KMS-11 (cell line): Measurements from ENCODE around the gene ERAL1.
"Not testable (repeated sequence)": the region's sequence is repeated elsewhere in the genome, so short reads cannot be mapped to it uniquely, and the experiment has no call there.

Source experiments
- H2AFZ ChIP-seq: fragments of 200-600 bp; sonication (generic); 2 replicates; pipeline ENCODE4 v1.6.1; 2016; ENCODE audit warnings: antibody characterized with exemption, mixed run types, low read depth
- H3K27ac ChIP-seq: fragments of 200-600 bp; sonication (generic); 2 replicates; pipeline ENCODE4 v1.6.1; 2016; ENCODE audit warnings: mild to moderate bottlenecking, mixed run types
- H3K27me3 ChIP-seq: fragments of 200-600 bp; sonication (generic); 2 replicates; pipeline ENCODE4 v1.6.1; 2017; ENCODE audit warnings: mild to moderate bottlenecking, low read depth, mixed run types, moderate library complexity; ENCODE audit not compliant: insufficient read depth
- H3K36me3 ChIP-seq: fragments of 200-600 bp; sonication (generic); 2 replicates; pipeline ENCODE4 v1.6.1; 2017; ENCODE audit warnings: mild to moderate bottlenecking, mixed run types; ENCODE audit not compliant: insufficient read depth
- H3K4me1 ChIP-seq: fragments of 200-600 bp; sonication (generic); 2 replicates; pipeline ENCODE4 v1.6.1; 2016; ENCODE audit warnings: mild to moderate bottlenecking, low read depth, mixed run types; ENCODE audit not compliant: poor library complexity, severe bottlenecking
- H3K4me2 ChIP-seq: fragments of 200-600 bp; sonication (generic); 2 replicates; pipeline ENCODE4 v1.7.0; 2016; ENCODE audit warnings: mild to moderate bottlenecking, mixed run types
- H3K4me3 ChIP-seq: fragments of 200-600 bp; sonication (generic); IDR thresholded peaks from 2 replicates; pipeline ENCODE4 v1.6.1; 2017; ENCODE audit warnings: low read depth, low read length, mixed read lengths; ENCODE audit not compliant: insufficient read depth
- H3K79me2 ChIP-seq: fragments of 200-600 bp; sonication (generic); 2 replicates; pipeline ENCODE4 v1.6.1; 2016; ENCODE audit warnings: low read depth, mixed run types; ENCODE audit not compliant: insufficient read depth
- H3K9ac ChIP-seq: fragments of 200-600 bp; sonication (generic); 2 replicates; pipeline ENCODE4 v1.6.1; 2016; ENCODE audit warnings: mild to moderate bottlenecking, mixed run types
- H4K20me1 ChIP-seq: fragments of 200-600 bp; sonication (generic); 2 replicates; pipeline ENCODE4 v1.6.1; 2016; ENCODE audit warnings: mild to moderate bottlenecking, mixed run types; ENCODE audit not compliant: insufficient read depth
- TF ChIP-seq, protein P1 (sequence below): fragments of 200-600 bp; sonication (generic); conservative IDR thresholded peaks from 2 replicates; pipeline ENCODE4 v1.6.1; 2017; ENCODE audit warnings: low read depth, mild to moderate bottlenecking, antibody characterized with exemption, low read length, moderate library complexity, mixed read lengths

Gene ERAL1

DNA sequence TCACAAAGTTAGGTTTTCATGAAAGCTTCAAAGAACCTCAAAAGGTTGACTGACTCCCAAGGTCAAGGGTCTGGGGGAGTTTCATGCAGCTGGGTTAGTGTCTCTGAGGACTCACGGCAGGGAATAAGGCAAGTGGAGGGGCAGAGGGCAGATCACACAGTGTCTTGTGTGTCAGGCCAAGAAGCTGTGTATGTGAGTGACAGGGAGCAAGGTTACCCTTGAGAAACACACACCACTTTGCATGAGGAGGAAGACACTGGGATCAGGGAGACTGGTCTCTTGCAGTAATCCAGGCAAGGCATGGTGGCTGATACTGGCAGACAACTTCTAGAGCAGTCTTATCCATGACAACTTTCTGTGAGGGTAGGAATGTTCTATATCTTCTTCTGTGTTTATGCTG, 36.4 kb downstream of the ERAL1 start:
- no peaks in the 10 kb centered on the region for H3K79me2 ChIP-seq
- peaks cover 40% of the 10 kb centered on the region for H3K4me1 ChIP-seq
- no peak overlapping the region for H3K4me3 ChIP-seq
- H3K36me3 ChIP-seq = no peaks in the 10 kb centered on the region
- H2AFZ ChIP-seq = no peak overlapping the region
- H4K20me1 ChIP-seq = no peaks in the 10 kb centered on the region
- no peak overlapping the region for H3K9ac ChIP-seq
- TF ChIP-seq, protein P1, sequence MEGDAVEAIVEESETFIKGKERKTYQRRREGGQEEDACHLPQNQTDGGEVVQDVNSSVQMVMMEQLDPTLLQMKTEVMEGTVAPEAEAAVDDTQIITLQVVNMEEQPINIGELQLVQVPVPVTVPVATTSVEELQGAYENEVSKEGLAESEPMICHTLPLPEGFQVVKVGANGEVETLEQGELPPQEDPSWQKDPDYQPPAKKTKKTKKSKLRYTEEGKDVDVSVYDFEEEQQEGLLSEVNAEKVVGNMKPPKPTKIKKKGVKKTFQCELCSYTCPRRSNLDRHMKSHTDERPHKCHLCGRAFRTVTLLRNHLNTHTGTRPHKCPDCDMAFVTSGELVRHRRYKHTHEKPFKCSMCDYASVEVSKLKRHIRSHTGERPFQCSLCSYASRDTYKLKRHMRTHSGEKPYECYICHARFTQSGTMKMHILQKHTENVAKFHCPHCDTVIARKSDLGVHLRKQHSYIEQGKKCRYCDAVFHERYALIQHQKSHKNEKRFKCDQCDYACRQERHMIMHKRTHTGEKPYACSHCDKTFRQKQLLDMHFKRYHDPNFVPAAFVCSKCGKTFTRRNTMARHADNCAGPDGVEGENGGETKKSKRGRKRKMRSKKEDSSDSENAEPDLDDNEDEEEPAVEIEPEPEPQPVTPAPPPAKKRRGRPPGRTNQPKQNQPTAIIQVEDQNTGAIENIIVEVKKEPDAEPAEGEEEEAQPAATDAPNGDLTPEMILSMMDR = no peak
- no peaks in the 10 kb centered on the region for H3K27me3 ChIP-seq
- no peak overlapping the region for H3K27ac ChIP-seq
- H3K4me2 ChIP-seq = no peak overlapping the region

DNA sequence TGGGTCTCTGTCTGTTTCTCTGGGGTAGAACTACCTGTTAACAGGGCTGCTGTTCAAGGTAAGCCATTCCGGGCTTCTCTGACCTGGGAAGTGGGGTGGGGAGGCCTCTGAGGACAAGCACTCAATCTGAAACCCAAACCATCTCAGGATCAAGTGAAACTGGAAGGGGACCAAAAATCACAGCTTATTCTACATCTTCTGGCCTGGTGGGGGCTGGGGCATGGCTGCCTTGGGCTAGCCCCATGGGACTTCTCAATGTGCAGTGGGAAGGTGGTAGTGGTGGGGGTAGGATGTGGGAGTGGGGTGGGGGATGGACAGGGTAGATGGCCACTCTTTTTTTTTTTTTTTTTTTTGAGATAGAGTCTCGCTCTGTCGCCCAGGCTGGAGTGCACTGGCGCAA, 37.2 kb downstream of the ERAL1 start:
- Histone ChIP-seq H3K9ac (no peak overlapping the region), H3K4me1 (peaks cover 46% of the 10 kb centered on the region), H3K79me2 (no peaks in the 10 kb centered on the region), H3K36me3 (no peaks in the 10 kb centered on the region), H3K4me3 (no peak overlapping the region), H3K27ac (no peak overlapping the region), H4K20me1 (no peaks in the 10 kb centered on the region), H3K4me2 (peak overlapping the region; percentile 22; the same call in 1 of the 2 replicates), H2AFZ (no peak overlapping the region), H3K27me3 (no peaks in the 10 kb centered on the region)
- TF ChIP-seq, protein P1 = no peak

DNA sequence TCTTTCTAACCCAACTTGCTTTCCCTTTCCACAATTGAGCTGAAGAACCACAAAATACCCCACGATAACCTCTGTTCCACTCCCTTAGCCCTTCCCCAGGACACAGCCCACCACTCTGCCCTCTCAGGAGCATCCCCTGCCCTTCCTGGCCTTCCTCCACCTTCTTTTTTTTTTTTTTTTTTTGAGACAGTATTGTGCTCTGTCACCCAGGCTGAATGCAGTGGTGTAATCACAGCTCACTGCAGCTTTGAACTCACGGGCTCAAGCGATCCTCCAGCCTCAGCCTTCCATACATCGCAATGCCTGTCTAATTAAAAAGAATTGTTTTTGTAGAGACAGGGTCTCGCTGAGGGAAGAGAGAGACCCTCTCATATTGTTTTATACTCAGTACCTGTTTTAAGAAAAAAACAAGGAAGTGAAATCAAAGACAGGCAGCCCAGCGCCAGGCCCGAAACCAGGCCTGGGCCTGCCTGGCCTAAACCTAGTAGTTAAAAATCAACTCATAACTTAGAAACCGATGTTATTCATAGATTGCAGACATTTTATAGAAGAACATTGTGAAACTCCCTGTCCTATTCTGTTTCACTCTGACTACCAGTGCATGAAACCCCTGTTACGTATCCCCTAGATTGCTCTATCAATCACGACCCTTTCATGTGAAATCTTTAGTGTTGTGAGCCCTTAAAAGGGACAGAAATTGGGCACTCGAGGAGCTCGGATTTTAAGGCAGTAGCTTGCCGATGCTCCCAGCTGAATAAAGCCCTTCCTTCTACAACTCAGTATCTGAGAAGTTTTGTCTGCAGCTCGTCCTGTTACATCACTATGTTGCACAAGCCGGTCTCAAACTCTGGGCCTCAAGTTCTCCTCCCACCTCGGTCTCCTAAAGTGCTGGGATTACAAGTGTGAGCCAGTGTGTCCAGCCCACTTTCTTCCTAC, 38.7 kb downstream of the ERAL1 start:
- H3K27me3 ChIP-seq, H3K4me2 ChIP-seq, H3K4me3 ChIP-seq, H3K79me2 ChIP-seq, H3K9ac ChIP-seq, H3K27ac ChIP-seq, H4K20me1 ChIP-seq, H3K36me3 ChIP-seq, H2AFZ ChIP-seq: not testable (repeated sequence)
- H3K4me1 ChIP-seq = peaks cover 55% of the 10 kb centered on the region

DNA sequence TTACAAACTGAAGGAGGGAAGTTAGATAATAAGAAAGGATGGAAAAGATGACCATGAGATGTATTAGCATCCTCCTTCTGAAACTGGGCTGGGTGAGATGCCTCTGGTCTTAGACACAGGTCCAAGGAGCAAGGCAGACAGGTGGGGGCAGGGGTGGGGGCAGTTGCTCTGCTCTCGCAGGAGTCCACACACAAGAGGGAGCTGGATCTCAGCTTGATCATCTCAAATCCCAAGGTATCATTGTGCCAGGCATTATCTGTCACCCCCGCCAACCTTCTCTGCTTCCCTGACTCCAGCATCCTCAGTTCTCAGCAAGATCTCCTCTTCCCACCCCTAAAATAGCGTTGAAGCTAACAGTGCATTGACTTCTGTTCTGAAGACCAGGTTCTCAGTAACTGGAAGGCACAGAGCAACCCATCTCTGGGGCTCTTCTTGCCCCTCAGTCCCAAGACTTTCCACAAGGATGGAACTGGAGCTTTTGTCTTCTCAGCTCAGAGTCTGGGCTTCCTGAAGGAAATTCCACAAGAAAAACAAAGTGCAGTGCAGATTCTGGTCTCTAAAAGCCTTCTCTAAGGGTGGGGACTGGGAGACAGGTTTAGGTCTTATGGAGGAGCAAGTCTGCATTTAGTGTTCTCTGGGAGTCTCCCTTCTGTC, 41.1 kb downstream of the ERAL1 start:
- no peaks in the 10 kb centered on the region for H3K27me3 ChIP-seq
- H4K20me1 ChIP-seq = no peaks in the 10 kb centered on the region
- H3K36me3 ChIP-seq = no peaks in the 10 kb centered on the region
- peaks cover 60% of the 10 kb centered on the region for H3K4me1 ChIP-seq
- H3K4me3 ChIP-seq = no peak overlapping the region
- H2AFZ ChIP-seq = no peak overlapping the region
- H3K27ac ChIP-seq = no peak overlapping the region
- H3K79me2 ChIP-seq = no peaks in the 10 kb centered on the region; the same call in 1 of the 2 replicates
- TF ChIP-seq, protein P1 = no peak
- peak overlapping the region; percentile 84 for H3K4me2 ChIP-seq
- no peak overlapping the region for H3K9ac ChIP-seq
